Vagina (tissue), 2 donors: ENCODE data around the gene LRRC61.
"Not testable (repeated sequence)": the region's sequence is repeated elsewhere in the genome, so short reads cannot be mapped to it uniquely, and the experiment has no call there.

Experiments
- POLR2A ChIP-seq, 2 donors: fragments of 450-650 bp; IDR thresholded peaks; one replicate each; pipeline ENCODE4 v1.6.1; 2017; ENCODE audit warnings: antibody characterized with exemption in 2 of 2, mild to moderate bottlenecking in 2 of 2, moderate library complexity in 2 of 2
- TF ChIP-seq, protein P1 (sequence below), 3 experiments: fragments of 450-650 bp in 2 of 3; fragments of 200-600 bp in 1 of 3; sonication (generic) in 1 of 3; IDR thresholded peaks; one replicate each; pipeline ENCODE4 v1.5.1; 2017 to 2019; ENCODE audit warnings: antibody characterized with exemption in 3 of 3, mild to moderate bottlenecking in 2 of 3, moderate library complexity in 2 of 3

DNA sequence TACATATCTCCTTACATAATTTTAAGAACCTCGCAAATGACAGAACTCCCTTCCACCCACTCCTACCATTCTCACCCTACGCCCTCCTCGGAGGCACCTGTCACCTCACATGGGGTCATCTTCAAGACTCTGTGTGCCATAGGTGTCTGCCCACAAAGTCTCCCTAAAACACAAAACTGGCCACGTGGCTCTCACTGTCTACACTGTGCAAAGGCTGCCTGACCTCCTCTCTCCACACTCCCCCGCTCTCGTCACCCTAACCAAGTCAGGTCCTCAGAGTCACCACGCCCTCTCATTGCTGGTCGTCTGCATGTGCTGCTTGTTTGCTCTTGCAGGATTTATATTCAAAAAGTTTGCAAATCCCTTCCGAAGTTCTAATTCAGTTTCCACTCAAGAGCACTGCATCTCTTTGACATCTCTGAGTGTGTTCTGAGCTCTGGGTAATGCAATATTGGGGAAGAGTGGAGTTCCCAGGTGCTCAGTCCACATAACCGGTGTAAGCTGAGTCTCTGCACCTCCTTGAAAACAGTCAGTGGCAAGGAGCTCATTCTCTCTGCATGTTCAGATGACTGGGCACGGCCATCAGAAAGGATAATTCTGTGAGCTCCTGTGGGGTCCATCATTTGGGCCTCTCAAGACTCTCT lies 17.8 kb upstream of the LRRC61 start:
- TF ChIP-seq, protein P1, sequence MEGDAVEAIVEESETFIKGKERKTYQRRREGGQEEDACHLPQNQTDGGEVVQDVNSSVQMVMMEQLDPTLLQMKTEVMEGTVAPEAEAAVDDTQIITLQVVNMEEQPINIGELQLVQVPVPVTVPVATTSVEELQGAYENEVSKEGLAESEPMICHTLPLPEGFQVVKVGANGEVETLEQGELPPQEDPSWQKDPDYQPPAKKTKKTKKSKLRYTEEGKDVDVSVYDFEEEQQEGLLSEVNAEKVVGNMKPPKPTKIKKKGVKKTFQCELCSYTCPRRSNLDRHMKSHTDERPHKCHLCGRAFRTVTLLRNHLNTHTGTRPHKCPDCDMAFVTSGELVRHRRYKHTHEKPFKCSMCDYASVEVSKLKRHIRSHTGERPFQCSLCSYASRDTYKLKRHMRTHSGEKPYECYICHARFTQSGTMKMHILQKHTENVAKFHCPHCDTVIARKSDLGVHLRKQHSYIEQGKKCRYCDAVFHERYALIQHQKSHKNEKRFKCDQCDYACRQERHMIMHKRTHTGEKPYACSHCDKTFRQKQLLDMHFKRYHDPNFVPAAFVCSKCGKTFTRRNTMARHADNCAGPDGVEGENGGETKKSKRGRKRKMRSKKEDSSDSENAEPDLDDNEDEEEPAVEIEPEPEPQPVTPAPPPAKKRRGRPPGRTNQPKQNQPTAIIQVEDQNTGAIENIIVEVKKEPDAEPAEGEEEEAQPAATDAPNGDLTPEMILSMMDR (IDR thresholded peaks at IDR 0.05) = not testable (repeated sequence)
- not testable (repeated sequence) for TF ChIP-seq POLR2A (IDR thresholded peaks at IDR 0.05)
